RPMI8226 (cell line): ENCODE measurements around the gene PKP4.

Source experiments
- DNase-seq: peaks from one replicate; pipeline ENCODE4 v3.0.0-alpha.2; 2015

Gene PKP4

DNA sequence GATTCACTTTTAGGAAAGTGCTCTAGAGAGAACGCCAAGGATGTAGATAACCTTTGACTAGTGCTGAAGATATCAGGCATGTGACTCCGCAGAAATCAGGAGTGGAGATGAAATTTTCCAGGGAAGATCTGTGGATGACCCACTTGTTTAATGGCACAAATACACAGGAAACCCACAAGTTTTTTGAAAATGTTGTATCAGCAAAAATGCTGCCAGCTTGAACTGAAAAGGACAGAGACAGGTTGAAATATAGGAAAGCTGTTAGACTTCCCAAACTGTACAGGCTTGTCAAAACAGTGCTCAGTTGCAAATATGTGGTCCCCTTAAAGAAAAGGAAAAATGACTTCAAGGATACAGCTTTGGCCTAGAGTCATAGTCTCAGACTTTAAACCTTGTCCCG, 96.5 kb downstream of the PKP4 start:
- DNase-seq = no peak

- DNase-seq = no peak
These were observed 98.2 kb downstream of the PKP4 start for GRCh38 chr2:158554996-158555395.

DNA sequence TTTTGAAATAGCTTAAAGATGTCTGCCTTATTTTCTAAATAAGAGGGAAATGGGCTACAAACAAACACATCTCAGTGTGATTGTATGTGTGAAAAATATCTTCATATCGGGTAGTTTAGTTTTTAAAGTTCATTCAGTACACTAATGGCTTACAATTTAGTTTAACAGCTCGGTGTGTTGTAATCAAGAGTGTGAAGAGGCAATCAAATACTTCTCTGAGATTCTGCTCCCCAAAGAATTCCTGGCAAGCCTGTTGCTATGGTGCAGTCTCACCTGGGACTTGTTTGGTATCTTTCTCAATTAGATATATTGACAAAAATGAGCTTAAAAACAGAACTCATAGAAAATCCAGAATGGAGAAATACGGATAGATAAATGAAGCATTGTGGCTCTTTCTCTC, 99.4 kb downstream of the PKP4 start:
- DNase-seq = no peak

DNA sequence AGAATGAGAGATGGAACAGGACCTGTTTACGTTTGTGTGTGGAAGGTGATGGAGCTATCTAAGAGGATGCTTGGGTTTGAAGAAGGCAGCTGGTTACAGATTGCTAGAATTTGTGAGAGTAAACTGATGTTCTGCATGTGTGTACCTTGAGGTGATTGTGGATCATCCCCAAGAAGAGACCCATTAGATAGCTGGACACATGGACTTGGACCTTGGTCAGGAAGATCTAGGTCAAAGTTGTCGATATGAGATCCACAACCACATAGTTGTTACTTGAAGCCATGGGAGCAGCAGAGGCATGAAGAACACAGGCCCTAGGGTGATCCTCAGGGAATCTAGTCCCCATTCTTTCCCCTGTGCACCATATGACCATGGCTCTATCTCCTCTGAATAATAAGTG, 101.0 kb downstream of the PKP4 start:
- DNase-seq = no peak

DNA sequence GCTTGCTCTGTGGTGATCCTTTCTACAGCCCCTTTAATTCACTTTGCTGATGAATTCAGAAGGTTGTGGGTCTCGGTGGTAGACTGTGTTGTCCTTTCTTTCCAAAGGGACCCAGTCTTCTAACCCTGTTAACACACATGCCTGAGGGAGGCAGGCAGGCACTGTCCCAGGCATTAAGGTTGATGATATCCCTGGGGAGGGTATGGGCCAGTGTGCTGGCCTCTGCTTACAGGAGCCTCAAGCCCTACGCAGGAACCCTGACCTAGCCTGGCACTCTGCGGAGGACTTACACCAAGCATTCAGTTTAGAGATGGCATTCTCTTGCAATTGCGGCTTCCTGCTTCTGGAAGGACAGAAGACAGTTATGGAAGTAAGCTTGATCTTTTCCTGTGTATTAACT, 102.5 kb downstream of the PKP4 start:
- no peak for DNase-seq

DNA sequence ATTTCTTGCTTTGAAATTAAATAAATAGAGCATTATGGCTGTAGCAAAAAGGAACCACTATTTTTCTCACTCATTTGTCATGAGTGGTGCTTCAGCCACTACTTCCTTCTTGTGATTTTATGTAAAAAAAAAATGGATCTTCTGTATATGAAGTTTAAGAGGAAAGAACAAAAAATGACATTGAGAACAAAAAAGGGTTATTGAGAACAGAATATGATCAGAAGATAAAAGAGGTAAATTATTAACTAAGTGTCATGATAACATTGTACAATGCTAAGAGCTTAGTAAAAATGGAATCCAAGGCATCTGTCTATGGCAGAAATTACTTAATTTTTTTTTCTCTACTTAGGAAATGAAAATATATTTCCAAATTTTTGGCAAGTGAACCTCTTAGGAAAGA, 103.5 kb downstream of the PKP4 start:
- no peak for DNase-seq

DNA sequence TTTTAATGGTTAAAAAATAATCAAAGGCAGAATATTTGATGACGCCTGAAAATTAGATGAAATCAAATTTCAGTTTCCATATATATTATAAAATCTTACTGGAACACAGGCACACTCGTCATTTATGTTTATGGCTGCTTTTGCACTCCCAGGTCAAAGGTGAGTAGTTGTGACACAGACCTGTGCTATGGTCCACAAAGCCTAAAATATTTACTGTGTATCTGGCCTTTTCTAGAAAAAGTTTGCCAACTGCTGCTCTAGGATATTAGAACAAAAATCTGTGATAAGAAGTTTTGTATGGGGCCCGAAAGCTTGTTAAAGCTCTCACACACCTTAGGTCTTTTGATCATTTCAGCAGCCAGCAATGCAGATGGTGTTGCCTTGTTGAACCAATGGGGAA, 104.3 kb downstream of the PKP4 start:
- DNase-seq = no peak

GRCh38 chr2:158567208-158567607, 110.5 kb downstream of the PKP4 start:
- no peak for DNase-seq

DNA sequence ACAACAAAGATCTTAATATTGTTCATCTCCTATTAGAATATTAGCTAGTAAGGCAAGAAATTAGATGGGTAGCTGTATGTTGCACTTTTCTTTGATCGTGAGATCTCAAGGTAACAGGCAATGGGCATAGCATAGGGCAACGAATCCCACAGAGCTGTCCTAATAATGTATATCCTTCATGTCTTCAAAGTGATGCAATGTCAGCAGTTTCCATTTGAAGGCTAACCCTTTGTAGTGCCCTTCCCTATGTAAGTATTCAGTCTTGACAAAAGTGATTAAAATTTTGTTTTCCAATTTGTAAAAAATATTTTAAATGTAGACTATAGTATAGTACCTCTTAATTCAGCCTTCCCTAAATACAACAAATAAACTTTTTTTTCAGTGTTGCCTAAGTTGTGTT, 112.5 kb downstream of the PKP4 start:
- DNase-seq = no peak

DNA sequence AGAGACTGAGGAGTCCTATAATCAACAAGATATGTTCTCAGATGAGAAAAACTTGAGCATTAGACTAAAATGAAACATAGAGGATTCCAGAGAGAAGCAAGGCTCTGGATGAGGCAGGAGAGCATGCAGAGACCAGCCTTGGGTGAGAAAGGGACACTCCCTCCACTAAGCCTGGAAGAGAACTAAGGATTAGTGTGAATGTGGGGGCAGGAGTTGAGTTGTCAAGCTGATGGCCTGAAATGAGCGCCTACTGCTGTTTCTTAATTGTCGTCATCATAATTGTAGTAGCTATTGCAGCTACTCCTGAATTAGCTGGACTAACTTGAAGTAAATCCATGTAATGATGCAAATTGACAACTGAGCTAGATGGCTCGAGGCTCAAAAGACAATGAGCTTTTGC, 114.1 kb downstream of the PKP4 start:
- no peak for DNase-seq

DNA sequence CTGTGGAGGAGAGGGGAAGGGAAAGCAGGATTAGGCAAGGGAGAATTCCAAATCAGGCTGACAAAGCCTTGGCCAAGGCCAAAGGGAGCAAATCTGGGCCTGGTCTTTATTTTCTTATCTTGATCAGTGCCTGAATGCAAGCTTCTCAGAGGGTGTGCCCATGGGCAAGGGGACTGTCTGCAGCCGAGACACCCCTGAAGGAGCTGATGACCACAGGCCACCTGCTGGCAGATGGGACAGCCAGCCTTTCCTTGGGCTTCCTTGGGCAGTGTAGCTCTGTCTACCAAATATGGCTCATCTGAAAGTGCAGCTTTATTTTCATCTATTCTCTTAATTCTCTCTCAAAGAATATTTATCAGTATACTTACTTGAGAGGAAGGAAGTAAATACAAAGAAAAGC, 117.0 kb downstream of the PKP4 start:
- no peak for DNase-seq

- no peak for DNase-seq
These were observed 118.4 kb downstream of the PKP4 start for GRCh38 chr2:158575051-158575635.

DNA sequence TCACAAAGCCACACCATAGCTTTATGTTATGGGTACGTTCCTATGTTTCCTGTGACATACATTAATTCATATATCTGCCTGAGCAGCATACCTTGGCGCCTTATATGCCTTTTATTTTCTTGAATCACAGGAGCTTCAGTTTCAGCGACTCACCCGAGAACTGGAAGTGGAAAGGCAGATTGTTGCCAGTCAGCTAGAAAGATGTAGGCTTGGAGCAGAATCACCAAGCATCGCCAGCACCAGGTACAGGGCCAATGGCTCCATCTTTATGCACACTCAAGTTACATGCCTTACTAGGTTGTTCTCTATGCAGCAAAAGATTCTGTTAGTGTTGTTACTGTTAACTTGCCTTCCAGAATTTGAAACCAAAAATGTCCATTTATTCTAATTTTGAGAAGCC, 120.4 kb downstream of the PKP4 start:
- DNase-seq = no peak

DNA sequence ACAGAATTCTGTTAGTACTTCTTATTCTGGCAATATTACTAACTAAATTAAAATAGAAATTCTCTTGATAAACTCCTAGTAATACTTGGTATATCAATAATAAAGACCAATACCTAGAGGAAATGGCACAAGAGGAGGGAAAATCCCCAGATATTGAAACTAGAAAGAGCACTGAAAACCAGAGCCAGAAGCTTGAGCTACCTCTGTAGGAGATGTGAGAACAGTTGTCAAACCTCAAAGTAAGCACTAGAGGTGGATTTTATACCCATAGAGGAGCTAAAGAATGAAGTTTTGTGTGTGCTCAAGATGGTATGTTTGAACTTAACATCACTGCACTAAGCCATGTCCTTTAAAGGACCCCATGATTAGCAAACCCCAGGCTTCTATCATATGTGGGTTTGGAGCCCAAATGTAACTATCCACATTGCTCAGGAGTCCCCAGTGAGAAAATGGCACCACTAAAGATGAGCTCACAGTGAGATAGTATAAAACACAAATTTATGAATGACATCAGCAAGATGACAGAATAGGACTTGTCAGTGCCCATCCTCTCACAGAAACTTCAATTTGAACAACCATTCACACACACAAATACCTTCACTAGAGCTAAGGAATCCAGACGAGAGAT, 122.1 kb downstream of the PKP4 start:
- DNase-seq = no peak

- no peak for DNase-seq
These were observed 123.2 kb downstream of the PKP4 start for GRCh38 chr2:158579928-158580327.

DNA sequence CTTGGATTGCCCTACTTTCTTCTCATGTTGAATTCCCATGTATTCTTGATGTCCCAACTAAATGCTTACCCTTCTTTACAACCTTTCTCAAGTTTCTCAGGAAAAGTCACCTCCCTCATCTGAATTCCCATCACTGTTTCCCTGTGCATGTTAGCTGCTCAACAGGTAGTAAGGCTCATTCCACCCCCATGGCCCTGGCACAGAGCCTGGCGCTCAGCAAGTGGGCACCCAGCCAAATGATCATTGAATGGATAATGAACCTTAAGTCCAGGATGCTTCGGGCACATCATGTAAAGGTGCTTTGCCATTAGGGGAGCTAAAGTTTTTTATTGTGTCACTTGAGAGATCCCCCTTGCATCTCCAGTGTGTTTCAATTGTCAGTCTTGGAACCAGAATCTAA, 124.0 kb downstream of the PKP4 start:
- DNase-seq = no peak

DNA sequence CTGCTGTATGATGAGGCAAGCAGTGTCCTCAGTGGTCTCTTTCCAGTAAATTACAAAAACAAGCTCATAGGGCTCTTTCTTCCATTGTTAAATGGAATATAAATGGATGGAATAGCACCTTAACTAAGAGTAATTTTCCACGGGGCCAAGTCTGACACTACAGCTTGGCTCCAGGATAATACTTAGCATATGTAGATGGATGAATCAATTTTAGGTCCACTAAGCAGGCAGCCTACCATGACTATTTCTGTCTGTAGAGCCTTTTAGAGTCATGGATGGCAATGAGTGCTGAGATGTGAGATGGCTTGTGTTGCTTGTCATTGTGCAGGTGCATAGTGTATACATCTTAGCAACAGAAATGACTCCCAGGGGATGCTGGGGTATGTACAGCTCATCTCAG, 125.9 kb downstream of the PKP4 start:
- DNase-seq = no peak

- no peak for DNase-seq
These were observed 127.2 kb downstream of the PKP4 start for GRCh38 chr2:158583923-158584322.

DNA sequence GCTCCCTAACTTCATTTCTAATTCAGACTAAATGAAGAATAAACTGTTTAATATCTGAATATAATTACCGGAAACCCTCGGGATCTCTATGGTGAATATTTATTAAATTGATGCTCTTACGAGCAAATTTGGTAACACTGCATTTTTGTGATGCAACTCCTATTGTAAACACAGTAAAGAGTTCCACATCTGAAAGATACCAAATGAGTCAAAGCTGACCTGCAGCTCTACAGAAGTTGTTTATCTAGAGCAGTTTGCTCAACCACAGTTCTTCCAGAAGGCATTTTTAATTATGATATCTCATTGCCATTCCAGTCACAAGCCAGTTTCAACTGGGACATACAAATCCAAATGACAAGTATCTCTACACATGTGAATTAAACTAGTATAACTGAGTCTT, 129.7 kb downstream of the PKP4 start:
- no peak for DNase-seq

- no peak for DNase-seq
These were observed 132.6 kb downstream of the PKP4 start for GRCh38 chr2:158589303-158589702.

DNA sequence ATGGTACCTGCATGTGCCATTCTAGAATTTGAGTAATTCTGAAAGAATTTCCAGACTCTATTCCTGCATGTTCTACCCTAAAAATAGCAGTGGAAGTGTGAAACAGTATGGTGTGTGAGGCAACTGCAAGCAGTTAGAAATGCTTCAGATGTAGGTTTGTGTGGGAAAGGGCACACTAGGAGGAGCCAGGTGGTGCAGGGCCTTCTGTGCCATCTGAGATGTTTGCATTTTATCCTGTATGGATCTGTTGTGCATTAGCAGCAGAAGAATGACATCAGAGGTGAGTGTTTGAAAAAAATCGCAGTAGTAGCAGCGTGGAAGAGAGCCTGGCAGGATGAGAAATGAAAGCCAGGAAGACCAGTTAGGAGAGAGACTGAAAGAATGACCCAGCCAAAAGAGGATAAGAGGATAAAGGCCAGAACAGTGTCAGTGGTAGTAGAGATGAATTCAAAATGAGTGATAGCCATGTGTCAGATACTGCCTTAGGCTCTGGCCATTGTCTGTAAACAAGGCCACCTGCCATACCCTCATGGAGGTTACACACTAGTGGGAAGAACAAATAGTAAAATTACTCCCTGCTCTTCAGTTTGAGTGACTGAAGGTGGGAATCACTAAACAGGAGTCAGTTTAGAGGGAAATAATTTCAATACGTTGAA, 142.2 kb downstream of the PKP4 start:
- DNase-seq = no peak

DNA sequence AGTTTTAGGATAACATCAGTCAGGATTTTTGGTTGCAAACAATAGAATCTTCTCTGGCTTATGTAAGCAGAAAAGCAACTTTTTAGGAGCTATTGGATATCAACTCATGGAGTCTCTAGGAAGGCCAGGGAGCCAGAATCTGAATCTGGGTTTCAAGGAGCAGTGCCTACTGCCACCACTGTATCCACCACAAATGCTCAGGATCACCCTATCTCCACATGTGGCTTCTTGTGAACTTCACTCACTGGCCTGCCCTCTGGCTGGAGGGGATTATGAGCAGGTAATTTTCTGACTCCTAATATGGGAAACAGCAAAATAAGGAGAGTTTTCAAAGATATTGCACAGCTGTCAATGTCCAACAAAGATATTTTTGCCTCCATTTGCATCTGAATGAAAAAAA, 142.9 kb downstream of the PKP4 start:
- DNase-seq = no peak

- DNase-seq = no peak
These were observed 143.5 kb downstream of the PKP4 start for GRCh38 chr2:158600155-158600802.

GRCh38 chr2:158602027-158602426, 145.3 kb downstream of the PKP4 start:
- DNase-seq = no peak
